H1 (cell line): Measurements from ENCODE around the gene USPL1. TPM values are rescaled to one million over a fixed set of nuclear protein-coding genes. Genes with fewer than 3 reads are reported as not detected.

Source experiments
- BACH1 ChIP-seq: IDR thresholded peaks from 2 replicates; pipeline ENCODE4 v1.6.1; 2012; ENCODE audit warnings: low read length, improper control_type of control experiment
- CTBP2 ChIP-seq: IDR thresholded peaks from 2 replicates; pipeline ENCODE4 v1.7.0; 2011; ENCODE audit warnings: borderline replicate concordance, mild to moderate bottlenecking, moderate library complexity, mixed read lengths, low read length; ENCODE audit not compliant: insufficient read depth, insufficient read length
- GTF2F1 ChIP-seq: IDR thresholded peaks from 2 replicates; pipeline ENCODE4 v1.6.1; 2012; ENCODE audit warnings: low read depth, low read length, improper control_type of control experiment, borderline replicate concordance
- JUN ChIP-seq: IDR thresholded peaks from 2 replicates; pipeline ENCODE4 v1.6.1; 2011; ENCODE audit warnings: low read depth, mild to moderate bottlenecking, improper control_type of control experiment, low read length
- POLR2A ChIP-seq, 2 experiments: IDR thresholded peaks; 1 replicate in 1 of 2; 2 replicates in 1 of 2; pipeline ENCODE4 v1.6.1; 2011; ENCODE audit warnings: low read depth in 2 of 2, low read length in 2 of 2, mild to moderate bottlenecking in 2 of 2; ENCODE audit errors: control extremely low read depth in 1 of 2
- RBBP5 ChIP-seq: IDR thresholded peaks from 2 replicates; pipeline ENCODE4 v1.7.1; 2012; ENCODE audit warnings: low read depth, mild to moderate bottlenecking, inconsistent platforms, low read length, moderate library complexity, borderline replicate concordance
- RFX5 ChIP-seq: IDR thresholded peaks from 2 replicates; pipeline ENCODE4 v1.6.1; 2011; ENCODE audit warnings: low read depth, low read length, improper control_type of control experiment, borderline replicate concordance
- TAF7 ChIP-seq: optimal IDR thresholded peaks from 2 replicates; pipeline ENCODE3; 2011; ENCODE audit warnings: low read depth, mild to moderate bottlenecking, inconsistent platforms, low read length, moderate library complexity, borderline replicate concordance
- USF2 ChIP-seq: IDR thresholded peaks from 2 replicates; pipeline ENCODE4 v1.6.1; 2011; ENCODE audit warnings: low read length, improper control_type of control experiment
- YY1 ChIP-seq: IDR thresholded peaks from 2 replicates; pipeline ENCODE4 v1.6.1; 2011; ENCODE audit warnings: low read depth, mild to moderate bottlenecking, low read length
- polyA plus RNA-seq, 7 experiments: library from polyadenylated mRNA; depleted of rRNA in 3 of 7; stranded (reverse) in 5 of 7; unstranded in 2 of 7; fragments of >200 nt in 5 of 7; fragments of 200-250 nt in 2 of 7; gene quantifications; 1 replicate in 5 of 7; 2 replicates in 1 of 7; 4 replicates in 1 of 7; pipeline versions ENCODE4 v1.2.1 to v1.2.3, GENCODE V29; 2011 to 2013; ENCODE audit warnings: missing spikeins in 2 of 7, mixed read lengths in 2 of 7
- total RNA-seq: library from RNA; stranded (reverse); fragmentation: NEBNext Ultra II Directional; extraction: Animal tissue kit (Norgen Biotek cat#: 25700); gene quantifications from 2 replicates; pipeline ENCODE4 v1.2.1, GENCODE V29; 2021

USPL1 gene
- total and polyA plus RNA-seq, 2 of the 8 experiments (the other 6 are each of a cell fraction or from before 2014, with no cell fraction given) = 6.3 to 17.1 TPM

- TF ChIP-seq TAF7 (peak; percentile 43), YY1 (peak; percentile 68), CTBP2 (peak; percentile 63), POLR2A (IDR thresholded peaks at IDR 0.05; ENCODE audit: control extremely low read depth in 1 of 2, low read depth in 2 of 2, low read length in 2 of 2) (peak; percentile 81 to 89), BACH1 (peak; percentile 71; the same call in 1 of the 2 replicates), RFX5 (no peak), RBBP5 (peak; percentile 97), GTF2F1 (peak; percentile 59; the same call in 1 of the 2 replicates), USF2 (no peak), JUN (peak; percentile 54; the same call in 1 of the 2 replicates)
These were observed at the start of gene USPL1 (continued) for GRCh38 chr13:30617315-30618185.
